Tibial nerve (tissue), 3 donors: ENCODE data around the gene ZNF621.

ENCODE experiments used
- CTCF ChIP-seq, 5 experiments: fragments of 200-600 bp in 3 of 5; fragments of 450-650 bp in 2 of 5; sonication (generic) in 3 of 5; IDR thresholded peaks; one replicate each; pipeline ENCODE4 v1.5.1; 2016 to 2019; ENCODE audit warnings: antibody characterized with exemption in 5 of 5, mild to moderate bottlenecking in 3 of 5, moderate library complexity in 2 of 5
- POLR2A ChIP-seq, 2 donors: fragments of 450-650 bp; IDR thresholded peaks; one replicate each; pipeline ENCODE4 v1.6.1; 2017; ENCODE audit warnings: antibody characterized with exemption in 2 of 2, mild to moderate bottlenecking in 2 of 2, moderate library complexity in 2 of 2

GRCh38 chr3:40550167-40550566 lies 25.4 kb downstream of the ZNF621 start:
- TF ChIP-seq CTCF (IDR thresholded peaks at IDR 0.05) (no peak), POLR2A (IDR thresholded peaks at IDR 0.05) (no peak)
